IPS DF 4.7 (cell line): ENCODE measurements around the gene PPM1H.
"Not testable (repeated sequence)": the region's sequence is repeated elsewhere in the genome, so short reads cannot be mapped to it uniquely, and the experiment has no call there.

Source experiments
- DNase-seq: peaks from one replicate; pipeline ENCODE4 v3.0.0-alpha.2; 2013; ENCODE audit warnings: low spot score; ENCODE audit errors: extremely low read depth

PPM1H gene

GRCh38 chr12:62770381-62770780 is 164.6 kb downstream of the PPM1H start:
- DNase-seq = no peak

- no peak for DNase-seq
These were observed 165.8 kb downstream of the PPM1H start for GRCh38 chr12:62769076-62769619.

- no peak for DNase-seq
These were observed 167.0 kb downstream of the PPM1H start for GRCh38 chr12:62767946-62768345.

- DNase-seq = no peak
These were observed 167.5 kb downstream of the PPM1H start for GRCh38 chr12:62767496-62767895.

- DNase-seq = no peak
These were observed 168.5 kb downstream of the PPM1H start for GRCh38 chr12:62766496-62766895.

GRCh38 chr12:62763861-62764645 is 170.9 kb downstream of the PPM1H start:
- no peak for DNase-seq

GRCh38 chr12:62763312-62763711 is 171.6 kb downstream of the PPM1H start:
- DNase-seq = no peak

GRCh38 chr12:62762645-62763044 is 172.3 kb downstream of the PPM1H start:
- no peak for DNase-seq

- DNase-seq = no peak
These were observed 173.3 kb downstream of the PPM1H start for GRCh38 chr12:62761658-62762057.

- no peak for DNase-seq
These were observed 174.2 kb downstream of the PPM1H start for GRCh38 chr12:62760779-62761178.

- not testable (repeated sequence) for DNase-seq
These were observed 174.6 kb downstream of the PPM1H start for GRCh38 chr12:62760341-62760740.

GRCh38 chr12:62758216-62758615 is 176.7 kb downstream of the PPM1H start:
- no peak for DNase-seq

GRCh38 chr12:62757048-62757447 is 177.9 kb downstream of the PPM1H start:
- DNase-seq = no peak

GRCh38 chr12:62754706-62755105 is 180.2 kb downstream of the PPM1H start:
- no peak for DNase-seq

- DNase-seq = no peak
These were observed 183.2 kb downstream of the PPM1H start for GRCh38 chr12:62751810-62752155.

- DNase-seq = no peak
These were observed 183.8 kb downstream of the PPM1H start for GRCh38 chr12:62750941-62751809.

- DNase-seq = no peak
These were observed 185.4 kb downstream of the PPM1H start for GRCh38 chr12:62749586-62749985.

GRCh38 chr12:62748941-62749468 is 185.9 kb downstream of the PPM1H start:
- DNase-seq = no peak

GRCh38 chr12:62744551-62744950 is 190.4 kb downstream of the PPM1H start:
- DNase-seq = no peak

GRCh38 chr12:62739266-62740015 is 195.5 kb downstream of the PPM1H start:
- DNase-seq = no peak

- DNase-seq = no peak
These were observed 196.3 kb downstream of the PPM1H start for GRCh38 chr12:62738616-62739015.
